K562 (cell line): ENCODE data around the gene CYTH4. TPM values are rescaled to one million over a fixed set of nuclear protein-coding genes. Genes with fewer than 3 reads are reported as not detected.

Experiments used
- CBFA2T3 ChIP-seq: fragments of 450-650 bp; IDR thresholded peaks from 2 replicates; pipeline ENCODE4 v1.6.1; 2017
- EWSR1 ChIP-seq: fragments of 450-650 bp; IDR thresholded peaks from 2 replicates; pipeline ENCODE4 v1.6.1; 2018; ENCODE audit warnings: borderline replicate concordance, mild to moderate bottlenecking, low read depth, moderate library complexity; ENCODE audit not compliant: partially characterized antibody
- HMG20B ChIP-seq: fragments of 250-450 bp; sonication (Bioruptor Pico); IDR thresholded peaks from 2 replicates; pipeline ENCODE4 v1.5.0; 2021; ENCODE audit warnings: mild to moderate bottlenecking
- MTA2 ChIP-seq: fragments of 450-650 bp; IDR thresholded peaks from 2 replicates; pipeline ENCODE4 v1.6.1; 2016; ENCODE audit warnings: low read depth
- NR2C2 ChIP-seq, 2 experiments: fragments of 200-800 bp in 1 of 2; sonication (Bioruptor generic) in 1 of 2; sonication (generic) in 1 of 2; formaldehyde crosslinking in 1 of 2; IDR thresholded peaks; 2 replicates each; pipeline versions ENCODE4 v1.6.1 to v1.8.0; 2016 to 2022; ENCODE audit warnings: mild to moderate bottlenecking in 1 of 2, missing compliant biosample characterization in 1 of 2, missing genetic modification characterization in 1 of 2, missing genetic modification reagents in 1 of 2
- NR4A1 ChIP-seq, 2 experiments: fragments of 250-450 bp in 1 of 2; fragments of 450-650 bp in 1 of 2; sonication (Bioruptor Pico) in 1 of 2; IDR thresholded peaks; 2 replicates each; pipeline versions ENCODE4 v1.4.0 to v1.6.1; 2016 to 2020; ENCODE audit warnings: mild to moderate bottlenecking in 2 of 2, missing compliant biosample characterization in 1 of 2, missing genetic modification characterization in 1 of 2, moderate library complexity in 1 of 2
- RAD21 ChIP-seq, 2 experiments: fragments of 250-450 bp in 1 of 2; fragments of 450-650 bp in 1 of 2; sonication (Bioruptor Pico) in 1 of 2; formaldehyde crosslinking in 1 of 2; IDR thresholded peaks in 1 of 2; conservative IDR thresholded peaks in 1 of 2; 2 replicates each; pipeline versions ENCODE4 v1.4.0 to v1.8.0; 2020 to 2022; ENCODE audit warnings: mild to moderate bottlenecking in 2 of 2, moderate library complexity in 1 of 2
- TEAD4 ChIP-seq, 2 experiments: sonication (generic) in 1 of 2; formaldehyde crosslinking in 1 of 2; IDR thresholded peaks; 2 replicates each; pipeline versions ENCODE4 v1.6.1 to v1.8.0; 2012 to 2022; ENCODE audit warnings: borderline replicate concordance in 1 of 2, inconsistent platforms in 1 of 2, low read length in 1 of 2, mild to moderate bottlenecking in 1 of 2, missing genetic modification reagents in 1 of 2
- ZNF57 ChIP-seq: fragments of 450-650 bp; formaldehyde crosslinking; IDR thresholded peaks from 2 replicates; pipeline ENCODE4 v1.4.0; 2020; ENCODE audit warnings: mild to moderate bottlenecking, moderate library complexity
- ZNF766 ChIP-seq: fragments of 200-800 bp; sonication (Bioruptor generic); conservative IDR thresholded peaks from 2 replicates; pipeline ENCODE4 v1.6.1; 2016; ENCODE audit warnings: missing genetic modification characterization, missing compliant biosample characterization
- polyA plus RNA-seq, 8 experiments: library from polyadenylated mRNA; depleted of rRNA in 4 of 8; stranded (reverse) in 5 of 8; unstranded in 3 of 8; fragments of >200 nt; fragmentation: Nextera tagmentation in 2 of 8; fragmentation: Illumina TruSeq in 1 of 8; extraction: Ambion mirVana in 2 of 8; extraction: Trizol in 1 of 8; gene quantifications; 2 replicates each; pipeline versions ENCODE4 v1.2.1 to v1.2.3, GENCODE V29; 2011 to 2014; ENCODE audit warnings: inconsistent platforms in 1 of 8, missing spikeins in 1 of 8
- total RNA-seq, 7 experiments: library from RNA; depleted of rRNA in 6 of 7; stranded (reverse); fragments of >200 nt in 6 of 7; fragmentation: Illumina TruSeq in 2 of 7; extraction: Trizol in 2 of 7; gene quantifications; 2 replicates each; pipeline versions ENCODE4 v1.2.1 to v1.2.3, GENCODE V29; 2011 to 2021; ENCODE audit warnings: low replicate concordance in 1 of 7
- TF ChIP-seq, protein P1 (sequence below), 2 experiments: fragments of 450-650 bp; IDR thresholded peaks; 2 replicates each; pipeline ENCODE4 v1.6.1; 2016; ENCODE audit warnings: mild to moderate bottlenecking in 2 of 2, borderline replicate concordance in 1 of 2, low read depth in 1 of 2, moderate library complexity in 1 of 2
- TF ChIP-seq, protein P2 (sequence below): fragments of 250-450 bp; sonication (Bioruptor Pico); IDR thresholded peaks from 2 replicates; pipeline ENCODE4 v1.8.0; 2022; ENCODE audit warnings: moderate library complexity, mild to moderate bottlenecking, inconsistent platforms
- TF ChIP-seq, protein P3 (sequence below), 3 experiments: IDR thresholded peaks in 2 of 3; conservative IDR thresholded peaks in 1 of 3; 2 replicates each; pipeline ENCODE4 v1.5.1; 2011 to 2012; ENCODE audit warnings: low read length in 3 of 3, mild to moderate bottlenecking in 3 of 3, control low read depth in 2 of 3, improper control_type of control experiment in 1 of 3, inconsistent platforms in 1 of 3, low read depth in 1 of 3, mixed read lengths in 1 of 3, moderate library complexity in 1 of 3; ENCODE audit not compliant: insufficient read depth in 2 of 3
- TF ChIP-seq, protein P4 (sequence below): IDR thresholded peaks from 2 replicates; pipeline ENCODE4 v1.6.1; 2011; ENCODE audit not compliant: insufficient read length; ENCODE audit errors: extremely low read depth

CYTH4 gene
- total and polyA plus RNA-seq, 9 of the 15 experiments (the other 6 are each of a cell fraction or from before 2014, with no cell fraction given) = 0.03 to 2.0 (median 0.61) TPM; not detected in 1

DNA sequence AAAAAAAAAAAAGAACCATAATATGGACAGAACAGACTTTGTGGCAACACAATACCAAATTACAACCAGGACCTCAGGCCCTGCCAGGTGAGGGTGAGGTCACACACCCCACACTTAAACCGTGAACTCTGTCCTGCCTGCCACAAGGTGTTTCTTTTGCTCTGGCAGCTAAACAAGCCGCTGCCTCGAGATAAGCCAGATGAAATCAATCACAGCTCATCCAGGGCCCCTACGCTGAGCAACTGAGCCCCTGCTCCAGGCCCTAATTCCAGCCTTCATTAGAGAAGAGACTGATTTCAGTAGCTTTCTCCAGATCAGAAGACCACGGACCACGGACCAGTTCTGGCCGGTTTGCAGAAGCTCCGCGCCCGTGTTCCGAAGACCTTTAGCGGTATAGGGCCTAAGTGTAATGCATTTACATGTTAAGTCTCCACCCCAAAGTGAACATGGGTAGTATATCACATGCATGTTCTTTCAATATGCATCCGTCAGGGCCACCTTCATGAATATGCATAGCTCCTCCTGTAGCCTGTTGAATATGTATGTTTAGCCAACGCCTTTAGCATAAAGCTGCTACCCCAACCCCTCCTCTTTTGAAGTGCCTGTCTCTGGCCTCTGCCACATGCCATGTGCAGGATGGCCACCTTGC, 23.4 kb upstream of the CYTH4 start (continued):
- peak; percentile 68 for TF ChIP-seq TEAD4 (IDR thresholded peaks at IDR 0.05; ENCODE audit: low read length)
- no peak for TF ChIP-seq TEAD4 (CRISPR knock-in tag; IDR thresholded peaks at IDR 0.05; ENCODE audit: borderline replicate concordance)
- TF ChIP-seq HMG20B = no peak
- TF ChIP-seq CBFA2T3 = peak; percentile 83
- TF ChIP-seq NR4A1 (CRISPR knock-in tag; IDR thresholded peaks at IDR 0.05) = no peak
- no peak for TF ChIP-seq NR4A1 (tag; IDR thresholded peaks at IDR 0.05)
- TF ChIP-seq, protein P1, sequence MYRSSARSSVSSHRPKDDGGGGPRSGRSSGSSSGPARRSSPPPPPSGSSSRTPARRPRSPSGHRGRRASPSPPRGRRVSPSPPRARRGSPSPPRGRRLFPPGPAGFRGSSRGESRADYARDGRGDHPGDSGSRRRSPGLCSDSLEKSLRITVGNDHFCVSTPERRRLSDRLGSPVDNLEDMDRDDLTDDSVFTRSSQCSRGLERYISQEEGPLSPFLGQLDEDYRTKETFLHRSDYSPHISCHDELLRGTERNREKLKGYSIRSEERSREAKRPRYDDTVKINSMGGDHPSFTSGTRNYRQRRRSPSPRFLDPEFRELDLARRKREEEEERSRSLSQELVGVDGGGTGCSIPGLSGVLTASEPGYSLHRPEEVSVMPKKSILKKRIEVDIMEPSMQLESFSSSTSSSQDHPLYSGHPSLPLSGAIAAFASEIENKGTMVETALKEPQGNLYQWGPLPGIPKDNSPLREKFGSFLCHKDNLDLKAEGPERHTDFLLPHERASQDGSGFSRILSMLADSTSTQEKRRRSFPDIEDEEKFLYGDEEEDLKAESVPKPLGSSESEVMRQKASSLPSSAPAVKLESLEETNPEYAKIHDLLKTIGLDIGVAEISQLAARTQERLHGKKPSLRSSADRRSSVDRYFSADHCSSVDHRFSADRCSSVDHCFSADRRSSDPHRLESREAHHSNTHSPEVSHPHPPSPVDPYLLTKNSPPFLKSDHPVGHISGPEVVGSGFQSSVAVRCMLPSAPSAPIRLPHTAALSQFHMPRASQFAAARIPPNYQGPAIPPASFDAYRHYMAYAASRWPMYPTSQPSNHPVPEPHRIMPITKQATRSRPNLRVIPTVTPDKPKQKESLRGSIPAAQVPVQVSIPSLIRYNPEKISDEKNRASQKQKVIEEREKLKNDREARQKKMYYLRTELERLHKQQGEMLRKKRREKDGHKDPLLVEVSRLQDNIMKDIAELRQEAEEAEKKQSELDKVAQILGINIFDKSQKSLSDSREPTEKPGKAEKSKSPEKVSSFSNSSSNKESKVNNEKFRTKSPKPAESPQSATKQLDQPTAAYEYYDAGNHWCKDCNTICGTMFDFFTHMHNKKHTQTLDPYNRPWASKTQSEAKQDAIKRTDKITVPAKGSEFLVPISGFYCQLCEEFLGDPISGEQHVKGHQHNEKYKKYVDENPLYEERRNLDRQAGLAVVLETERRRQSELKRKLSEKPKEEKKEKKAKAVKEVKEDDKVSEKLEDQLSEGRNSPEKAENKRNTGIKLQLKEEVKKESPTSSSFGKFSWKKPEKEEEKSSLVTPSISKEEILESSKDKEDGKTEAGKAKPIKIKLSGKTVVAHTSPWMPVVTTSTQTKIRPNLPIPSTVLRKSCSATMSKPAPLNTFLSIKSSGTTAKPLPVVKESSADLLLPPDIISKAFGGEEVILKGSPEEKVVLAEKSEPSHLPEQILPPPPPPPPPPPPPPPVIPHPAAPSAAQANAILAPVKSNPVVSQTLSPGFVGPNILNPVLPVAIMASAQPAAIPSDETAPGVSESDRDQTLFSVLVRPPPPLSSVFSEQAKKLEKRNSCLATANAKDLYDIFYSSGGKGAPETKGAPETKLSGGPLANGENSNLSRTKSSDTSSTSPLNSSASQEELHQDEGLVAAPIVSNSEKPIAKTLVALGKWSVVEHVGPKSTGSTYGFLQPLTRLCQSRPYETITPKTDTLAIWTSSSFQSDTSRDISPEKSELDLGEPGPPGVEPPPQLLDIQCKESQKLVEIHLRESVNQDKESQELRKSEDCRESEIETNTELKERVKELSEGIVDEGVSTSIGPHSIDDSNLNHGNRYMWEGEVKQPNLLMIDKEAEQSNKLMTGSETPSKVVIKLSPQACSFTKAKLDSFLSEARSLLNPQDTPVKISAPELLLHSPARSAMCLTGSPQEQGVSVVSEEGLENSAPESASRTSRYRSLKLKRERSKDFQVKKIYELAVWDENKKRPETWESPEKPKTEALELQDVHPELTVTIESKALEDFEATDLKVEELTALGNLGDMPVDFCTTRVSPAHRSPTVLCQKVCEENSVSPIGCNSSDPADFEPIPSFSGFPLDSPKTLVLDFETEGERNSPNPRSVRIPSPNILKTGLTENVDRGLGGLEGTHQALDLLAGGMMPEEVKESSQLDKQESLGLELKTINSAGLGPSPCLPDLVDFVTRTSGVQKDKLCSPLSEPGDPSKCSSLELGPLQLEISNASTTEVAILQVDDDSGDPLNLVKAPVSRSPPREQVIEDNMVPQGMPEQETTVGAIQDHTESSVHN (IDR thresholded peaks at IDR 0.05; ENCODE audit: borderline replicate concordance in 1 of 2, low read depth in 1 of 2) = no peak
- TF ChIP-seq NR2C2 (CRISPR knock-in tag; IDR thresholded peaks at IDR 0.05) = no peak
- peak; percentile 28; the same call in 1 of the 2 replicates for TF ChIP-seq NR2C2 (tag; IDR thresholded peaks at IDR 0.05)
- no peak for TF ChIP-seq RAD21 (CRISPR knock-in tag; conservative IDR thresholded peaks at IDR 0.05 in 1 of 2, IDR thresholded peaks at IDR 0.05 in 1 of 2)
- TF ChIP-seq EWSR1 = no peak
- TF ChIP-seq, protein P2, sequence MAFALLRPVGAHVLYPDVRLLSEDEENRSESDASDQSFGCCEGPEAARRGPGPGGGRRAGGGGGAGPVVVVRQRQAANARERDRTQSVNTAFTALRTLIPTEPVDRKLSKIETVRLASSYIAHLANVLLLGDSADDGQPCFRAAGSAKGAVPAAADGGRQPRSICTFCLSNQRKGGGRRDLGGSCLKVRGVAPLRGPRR (CRISPR knock-in tag) = no peak
- no peak for TF ChIP-seq ZNF766
- TF ChIP-seq, protein P3, sequence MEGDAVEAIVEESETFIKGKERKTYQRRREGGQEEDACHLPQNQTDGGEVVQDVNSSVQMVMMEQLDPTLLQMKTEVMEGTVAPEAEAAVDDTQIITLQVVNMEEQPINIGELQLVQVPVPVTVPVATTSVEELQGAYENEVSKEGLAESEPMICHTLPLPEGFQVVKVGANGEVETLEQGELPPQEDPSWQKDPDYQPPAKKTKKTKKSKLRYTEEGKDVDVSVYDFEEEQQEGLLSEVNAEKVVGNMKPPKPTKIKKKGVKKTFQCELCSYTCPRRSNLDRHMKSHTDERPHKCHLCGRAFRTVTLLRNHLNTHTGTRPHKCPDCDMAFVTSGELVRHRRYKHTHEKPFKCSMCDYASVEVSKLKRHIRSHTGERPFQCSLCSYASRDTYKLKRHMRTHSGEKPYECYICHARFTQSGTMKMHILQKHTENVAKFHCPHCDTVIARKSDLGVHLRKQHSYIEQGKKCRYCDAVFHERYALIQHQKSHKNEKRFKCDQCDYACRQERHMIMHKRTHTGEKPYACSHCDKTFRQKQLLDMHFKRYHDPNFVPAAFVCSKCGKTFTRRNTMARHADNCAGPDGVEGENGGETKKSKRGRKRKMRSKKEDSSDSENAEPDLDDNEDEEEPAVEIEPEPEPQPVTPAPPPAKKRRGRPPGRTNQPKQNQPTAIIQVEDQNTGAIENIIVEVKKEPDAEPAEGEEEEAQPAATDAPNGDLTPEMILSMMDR (IDR thresholded peaks at IDR 0.05 in 2 of 3, conservative IDR thresholded peaks at IDR 0.05 in 1 of 3; ENCODE audit: insufficient read depth in 2 of 3, low read depth in 1 of 3, low read length in 3 of 3) = no peak
- TF ChIP-seq MTA2 = peak; percentile 25; the same call in 1 of the 2 replicates
- TF ChIP-seq, protein P4, sequence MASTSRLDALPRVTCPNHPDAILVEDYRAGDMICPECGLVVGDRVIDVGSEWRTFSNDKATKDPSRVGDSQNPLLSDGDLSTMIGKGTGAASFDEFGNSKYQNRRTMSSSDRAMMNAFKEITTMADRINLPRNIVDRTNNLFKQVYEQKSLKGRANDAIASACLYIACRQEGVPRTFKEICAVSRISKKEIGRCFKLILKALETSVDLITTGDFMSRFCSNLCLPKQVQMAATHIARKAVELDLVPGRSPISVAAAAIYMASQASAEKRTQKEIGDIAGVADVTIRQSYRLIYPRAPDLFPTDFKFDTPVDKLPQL = no peak
- no peak for TF ChIP-seq ZNF57
